Thymus (tissue), 11 donors: Measurements from ENCODE around the gene OR52K1. TPM values are rescaled to one million over a fixed set of nuclear protein-coding genes. Genes with fewer than 3 reads are reported as not detected.

ENCODE experiments used
- DNase-seq, 9 donors: peaks; one replicate each; pipeline ENCODE4 v3.0.0-alpha.2; 2013; ENCODE audit warnings: low spot score in 9 of 9, low read depth in 6 of 9, missing footprints in 1 of 9
- H3K27ac ChIP-seq, 2 donors: one replicate each; pipeline ENCODE4 v1.5.1; 2013; ENCODE audit warnings: control low read depth in 1 of 2, low read depth in 1 of 2, low read length in 1 of 2, mild to moderate bottlenecking in 1 of 2, moderate library complexity in 1 of 2
- H3K27me3 ChIP-seq, 2 donors: one replicate each; pipeline ENCODE4 v1.5.1; 2013; ENCODE audit warnings: low read length in 1 of 2; ENCODE audit not compliant: control insufficient read depth in 2 of 2, insufficient read depth in 1 of 2
- H3K36me3 ChIP-seq, 2 donors: one replicate each; pipeline ENCODE4 v1.5.1; 2013; ENCODE audit warnings: low read length in 1 of 2, mild to moderate bottlenecking in 1 of 2, moderate library complexity in 1 of 2; ENCODE audit not compliant: control insufficient read depth in 2 of 2, insufficient read depth in 2 of 2
- H3K4me1 ChIP-seq, 2 donors: one replicate each; pipeline ENCODE4 v1.5.1; 2013; ENCODE audit warnings: low read length in 2 of 2; ENCODE audit not compliant: control insufficient read depth in 2 of 2, insufficient read depth in 2 of 2
- H3K4me3 ChIP-seq, 2 donors: one replicate each; pipeline ENCODE4 v1.5.1; 2013; ENCODE audit warnings: low read length in 2 of 2, control low read depth in 1 of 2, mild to moderate bottlenecking in 1 of 2
- H3K9me3 ChIP-seq, 2 donors: one replicate each; pipeline ENCODE4 v1.5.1; 2013; ENCODE audit warnings: low read length in 1 of 2, mild to moderate bottlenecking in 1 of 2; ENCODE audit not compliant: control insufficient read depth in 2 of 2, insufficient read depth in 1 of 2
- WGBS: extraction: QIAGEN DNeasy Blood & Tissue Kit; methylation state at CpG from one replicate; pipeline ENCODE4 v1.1.7; 2013; 5-methylcytosine and 5-hydroxymethylcytosine counted together
- polyA plus RNA-seq: library from polyadenylated mRNA; stranded (reverse); fragments of 200-250 nt; gene quantifications from one replicate; pipeline ENCODE4 v1.2.3, GENCODE V29; 2013
- total RNA-seq: library from RNA; stranded (reverse); fragments of 120-200 nt; gene quantifications from one replicate; pipeline ENCODE4 v1.2.4, GENCODE V29; 2013
- donor health status: healthy.

Gene OR52K1
- total and polyA plus RNA-seq, 2 donors = under 0.01 TPM

GRCh38 chr11:4541071-4541470 is 58.6 kb downstream of the OR52K1 start:
- 29% methylated on average over 1 of the region's 1 CpG for WGBS
- H3K27ac ChIP-seq = no peak overlapping the region
- no peaks in the 10 kb centered on the region for H3K27me3 ChIP-seq

More at GRCh38 chr11:4541071-4541470, 58.6 kb downstream of the OR52K1 start:
- DNase-seq = no peak
- H3K4me1 ChIP-seq = no peaks in the 10 kb centered on the region
- no peaks in the 10 kb centered on the region for H3K36me3 ChIP-seq
- no peaks in the 10 kb centered on the region for H3K9me3 ChIP-seq
- no peak overlapping the region for H3K4me3 ChIP-seq

Other genes starting within 250 kb of the OR52K1 start
- gene OR52B4, start 114.3 kb upstream of the OR52K1 start, total RNA-seq = not detected
- 0.02 TPM for gene OR52B4, start 114.3 kb upstream of the OR52K1 start, polyA plus RNA-seq
- 45.2 TPM for gene TRIM21, start 88.9 kb upstream of the OR52K1 start, total RNA-seq
- 28.9 TPM for gene TRIM21, start 88.9 kb upstream of the OR52K1 start, polyA plus RNA-seq
- gene OR52K2, start 33.4 kb upstream of the OR52K1 start, total RNA-seq = not detected
- gene OR52K2, start 33.4 kb upstream of the OR52K1 start, polyA plus RNA-seq = not detected
- gene OR52M1, start 62.5 kb downstream of the OR52K1 start, total RNA-seq = not detected
- gene OR52M1, start 62.5 kb downstream of the OR52K1 start, polyA plus RNA-seq = not detected
- gene OR52I2, start 99.1 kb downstream of the OR52K1 start, total RNA-seq = 0.09 TPM
- 0.07 TPM for gene OR52I2, start 99.1 kb downstream of the OR52K1 start, polyA plus RNA-seq
- gene OR52I1, start 111.4 kb downstream of the OR52K1 start, total RNA-seq = under 0.01 TPM
- 0.02 TPM for gene OR52I1, start 111.4 kb downstream of the OR52K1 start, polyA plus RNA-seq
- gene TRIM68, start 125.6 kb downstream of the OR52K1 start, total RNA-seq = 6.9 TPM
- gene TRIM68, start 125.6 kb downstream of the OR52K1 start, polyA plus RNA-seq = 6.5 TPM
- gene OR51D1, start 154.8 kb downstream of the OR52K1 start, total RNA-seq = not detected
- gene OR51D1, start 154.8 kb downstream of the OR52K1 start, polyA plus RNA-seq = under 0.01 TPM
- 0.33 TPM for gene OR51E1, start 161.3 kb downstream of the OR52K1 start, total RNA-seq
- 0.68 TPM for gene OR51E1, start 161.3 kb downstream of the OR52K1 start, polyA plus RNA-seq
- under 0.01 TPM for gene OR51E2, start 215.2 kb downstream of the OR52K1 start, total RNA-seq
- gene OR51E2, start 215.2 kb downstream of the OR52K1 start, polyA plus RNA-seq = 0.57 TPM
- 0.52 TPM for gene MMP26, start 222.1 kb downstream of the OR52K1 start, total RNA-seq
- 1.9 TPM for gene MMP26, start 222.1 kb downstream of the OR52K1 start, polyA plus RNA-seq